Stimulated activated CD4-positive, alpha-beta T cell treated with anti-CD3 and anti-CD28 coated beads, Interleukin-1b, Interleukin-23, amount 100 ng/mL, for 1 hour (primary cell): ENCODE results near the gene GCAT.
A peak's percentile ranks its signal among the peaks of the same experiment; 100 is the strongest.

Experiments used
- DNase-seq, 2 donors: peaks; one replicate each; pipeline ENCODE4 v3.0.0-alpha.2; 2020; ENCODE audit warnings: low read depth in 2 of 2

The GCAT gene

DNA sequence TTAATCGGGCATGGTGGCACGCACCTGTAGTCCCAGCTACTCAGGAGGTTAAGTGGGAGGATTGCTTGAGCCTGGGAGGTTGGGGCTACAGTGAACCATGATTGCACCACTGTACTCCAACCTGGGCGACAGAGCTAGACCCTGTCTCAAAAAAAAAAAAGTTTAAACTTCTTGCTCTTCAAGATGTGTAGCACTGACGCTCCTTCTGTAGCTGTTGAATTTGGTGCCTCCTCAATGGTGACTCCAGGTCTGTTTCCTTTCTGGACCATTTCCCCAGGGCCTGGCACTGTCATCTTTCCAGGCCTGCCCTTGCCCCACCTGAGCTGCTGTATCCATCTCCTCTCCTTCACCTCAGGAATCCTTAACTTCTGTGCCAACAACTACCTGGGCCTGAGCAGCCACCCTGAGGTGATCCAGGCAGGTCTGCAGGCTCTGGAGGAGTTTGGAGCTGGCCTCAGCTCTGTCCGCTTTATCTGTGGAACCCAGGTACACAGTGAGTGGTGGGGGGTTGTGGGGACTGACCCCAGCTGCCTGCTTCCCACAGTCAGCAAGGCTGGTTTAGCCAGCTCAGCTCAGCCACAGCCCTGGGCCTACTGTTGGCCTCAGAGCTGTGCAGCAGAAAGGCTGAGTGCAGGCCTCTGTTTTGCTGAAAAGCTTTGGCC is 2.1 kb downstream of the GCAT start:
- DNase-seq, result no peak

DNA sequence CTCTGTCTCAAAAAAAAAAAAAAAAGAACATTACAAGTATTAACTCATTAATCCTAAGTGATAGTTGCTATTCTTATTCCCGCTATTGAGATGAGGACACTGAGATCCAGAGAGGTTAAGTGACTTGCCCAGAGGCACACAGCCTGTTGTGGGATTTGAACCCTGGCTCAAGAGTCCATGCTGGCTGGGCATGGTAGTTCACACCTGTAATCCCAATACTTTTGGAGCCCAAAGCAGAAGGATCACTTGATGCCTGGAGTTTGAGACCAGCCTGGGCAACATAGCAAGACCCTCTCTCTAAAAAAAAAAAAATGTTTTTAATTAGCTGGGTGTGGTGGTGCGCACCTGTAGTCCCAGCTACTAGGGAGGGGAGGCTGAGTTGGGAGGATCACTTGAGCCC is 4.1 kb downstream of the GCAT start:
- DNase-seq, result no peak

DNA sequence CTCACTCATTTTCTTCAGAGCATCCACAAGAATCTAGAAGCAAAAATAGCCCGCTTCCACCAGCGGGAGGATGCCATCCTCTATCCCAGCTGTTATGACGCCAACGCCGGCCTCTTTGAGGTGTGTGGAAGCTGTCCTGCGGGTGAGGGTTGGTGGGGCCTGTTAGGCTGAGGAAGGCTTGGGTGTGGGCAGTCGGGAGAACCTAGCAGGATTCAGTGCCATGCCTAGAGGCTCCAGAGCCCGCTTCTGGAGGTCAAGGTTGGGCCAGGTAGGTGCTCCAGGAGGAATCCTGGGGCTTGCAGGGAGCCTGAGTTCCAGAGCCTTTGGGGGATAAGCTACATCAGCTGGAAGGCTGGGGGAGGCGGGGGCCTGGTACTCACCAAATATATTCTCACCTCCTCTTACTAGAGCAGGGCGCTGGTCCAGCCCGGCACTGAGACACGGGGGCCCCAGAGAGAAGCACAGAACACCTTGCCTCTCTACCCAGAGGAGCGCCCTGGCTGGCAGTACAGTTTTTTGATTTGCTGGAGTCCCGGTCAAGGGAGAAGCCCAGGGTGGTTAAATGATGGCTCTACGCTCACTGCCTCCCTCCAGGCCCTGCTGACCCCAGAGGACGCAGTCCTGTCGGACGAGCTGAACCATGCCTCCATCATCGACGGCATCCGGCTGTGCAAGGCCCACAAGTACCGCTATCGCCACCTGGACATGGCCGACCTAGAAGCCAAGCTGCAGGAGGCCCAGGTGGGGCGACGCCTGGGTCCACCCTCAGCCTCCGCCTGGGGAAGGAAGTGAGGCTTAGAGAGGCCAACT is 5.3 kb downstream of the GCAT start:
- DNase-seq, result no peak

DNA sequence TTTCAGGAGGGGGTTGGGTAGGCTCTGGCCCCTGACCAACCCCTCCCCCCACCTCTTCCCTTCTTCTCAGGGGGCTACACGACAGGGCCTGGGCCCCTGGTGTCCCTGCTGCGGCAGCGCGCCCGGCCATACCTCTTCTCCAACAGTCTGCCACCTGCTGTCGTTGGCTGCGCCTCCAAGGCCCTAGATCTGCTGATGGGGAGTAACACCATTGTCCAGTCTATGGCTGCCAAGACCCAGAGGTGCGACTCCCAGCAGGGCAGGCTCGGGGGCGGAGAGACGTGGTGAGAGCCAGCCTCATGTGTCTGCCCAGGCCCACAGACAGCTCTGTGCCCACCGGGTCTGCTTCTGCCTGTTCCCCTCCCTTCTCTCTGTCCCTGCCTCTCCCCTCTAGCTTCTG is 7.9 kb downstream of the GCAT start:
- no peak for DNase-seq

DNA sequence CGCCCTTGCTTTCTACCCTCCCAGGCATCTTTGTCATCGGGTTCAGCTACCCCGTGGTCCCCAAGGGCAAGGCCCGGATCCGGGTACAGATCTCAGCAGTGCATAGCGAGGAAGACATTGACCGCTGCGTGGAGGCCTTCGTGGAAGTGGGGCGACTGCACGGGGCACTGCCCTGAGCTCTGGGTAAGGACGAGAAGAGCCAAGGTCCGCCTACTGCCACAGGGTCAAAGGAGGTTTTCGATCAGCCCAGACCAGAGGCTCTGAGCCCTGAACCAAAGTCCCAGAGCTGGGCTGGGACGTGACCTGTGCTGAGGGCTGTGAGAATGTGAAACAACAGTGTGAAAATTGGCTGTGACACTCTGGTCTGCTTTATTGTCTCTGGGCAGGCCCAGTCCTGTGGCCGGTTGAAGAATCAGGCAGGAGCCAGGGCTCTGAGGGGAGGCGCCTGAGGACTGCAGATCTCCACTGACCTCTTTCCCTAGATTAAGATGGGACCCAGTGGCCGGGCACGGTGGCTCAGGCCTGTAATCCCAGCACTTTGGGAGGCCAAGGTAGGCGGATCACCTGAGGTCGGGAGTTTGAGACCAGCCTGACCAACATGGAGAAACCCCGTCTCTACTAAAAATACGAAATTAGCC is 8.9 kb downstream of the GCAT start:
- no peak for DNase-seq

DNA sequence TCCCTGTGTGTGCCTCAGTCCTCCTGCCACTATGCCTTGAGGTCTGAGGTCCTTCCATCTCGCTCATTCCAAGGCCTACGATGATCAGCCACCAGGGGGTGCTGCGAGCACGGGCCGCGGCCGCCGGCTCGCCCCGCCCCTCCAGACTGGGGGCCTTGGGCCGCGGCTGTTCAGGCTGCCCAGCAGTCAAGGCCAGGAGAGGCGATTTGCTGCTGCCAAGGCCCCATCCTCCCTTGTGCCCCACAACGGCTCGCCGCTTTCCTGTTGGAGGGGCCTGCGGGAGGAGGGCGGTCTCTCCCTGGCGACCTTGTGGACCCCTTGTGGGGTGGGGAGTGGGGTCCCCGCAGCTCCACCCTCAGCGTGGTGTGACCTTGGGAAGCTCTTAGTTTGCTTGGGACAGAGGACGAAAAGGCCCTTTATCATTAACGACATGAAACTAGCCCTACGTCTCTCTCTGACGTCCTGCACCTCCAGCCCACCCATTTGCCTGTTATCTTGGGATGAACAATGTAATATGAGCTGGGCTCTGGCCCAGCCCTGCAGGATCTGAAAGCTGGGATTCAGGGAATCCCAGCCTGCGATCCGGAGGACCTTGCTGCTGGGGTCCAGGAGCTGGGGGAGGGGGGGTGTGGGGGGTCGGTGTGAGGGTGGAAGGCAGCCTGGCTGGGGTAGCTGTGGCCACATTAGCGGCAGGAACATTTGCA is 10.1 kb downstream of the GCAT start:
- DNase-seq, result peak; percentile 56 to 85

DNA sequence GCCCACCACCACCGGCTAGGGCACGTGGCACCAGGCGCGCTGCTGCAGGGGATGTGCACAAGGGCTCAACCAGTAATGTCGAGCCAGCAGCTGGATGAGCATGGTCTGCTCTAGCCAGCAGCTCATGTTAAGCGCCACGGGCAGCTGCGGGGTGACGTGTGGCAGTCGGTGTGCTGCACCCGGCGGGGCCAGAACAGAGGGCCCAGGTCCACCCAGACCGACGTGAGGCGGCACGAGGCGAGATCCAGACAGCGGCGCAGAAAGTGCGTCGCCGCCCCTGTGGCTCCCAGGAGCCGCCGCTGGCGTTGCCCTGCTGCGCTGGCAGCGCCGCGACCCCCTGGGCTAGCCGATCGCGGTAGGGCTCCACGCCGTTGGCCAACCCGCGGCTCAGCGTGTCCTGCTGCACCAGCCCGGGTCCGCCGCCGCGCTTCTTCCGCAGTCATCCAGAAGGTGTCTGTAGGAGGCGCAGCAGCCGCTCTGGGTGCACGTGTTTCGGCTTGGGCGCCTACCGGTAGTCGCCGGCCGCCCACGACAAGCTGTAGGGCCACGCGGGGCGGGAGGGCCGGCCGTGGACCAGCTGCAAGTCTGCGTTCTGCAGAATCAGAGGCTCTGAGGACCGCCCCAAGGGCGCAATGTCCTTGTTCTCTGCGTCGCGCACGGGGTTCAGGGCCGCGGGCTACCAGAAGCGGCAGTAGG is 10.8 kb downstream of the GCAT start:
- peak; percentile 23 to 46 for DNase-seq

DNA sequence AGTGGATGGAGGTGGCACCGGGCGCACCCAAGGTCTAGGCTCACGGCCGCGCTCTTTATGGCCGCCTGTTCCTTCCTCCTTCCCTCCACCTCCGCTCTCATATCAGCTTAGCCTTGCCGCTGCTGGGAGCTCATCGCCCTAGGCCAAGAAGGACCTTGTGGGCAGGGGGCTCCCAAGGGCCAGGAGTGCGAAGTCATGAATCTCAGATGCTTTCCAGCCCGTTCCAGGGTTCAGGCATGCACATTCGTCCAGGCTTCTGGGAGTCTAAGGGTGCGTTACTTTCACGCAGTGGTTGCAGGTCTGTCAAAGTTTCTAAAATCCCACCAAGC is 11.3 kb downstream of the GCAT start:
- DNase-seq, result no peak

DNA sequence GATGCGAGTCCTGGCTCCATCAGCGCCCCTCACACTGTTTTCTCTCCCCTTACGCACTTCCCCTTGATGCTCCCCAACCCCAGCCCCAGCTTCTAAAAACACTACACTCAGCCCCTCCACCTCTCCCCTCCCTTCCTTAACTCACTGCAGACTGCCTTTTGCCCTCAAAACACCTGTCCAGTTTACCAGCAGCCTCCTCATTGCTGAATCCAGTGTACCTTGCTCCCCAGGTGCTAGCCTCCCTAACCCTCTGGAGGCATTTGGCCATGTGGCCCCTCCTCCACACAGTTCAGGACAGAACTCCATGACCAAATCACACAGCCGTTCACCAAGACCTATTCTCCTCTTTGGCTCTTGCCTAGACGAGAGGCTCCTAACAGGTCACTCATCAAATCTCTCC is 12.6 kb downstream of the GCAT start:
- DNase-seq, result no peak

DNA sequence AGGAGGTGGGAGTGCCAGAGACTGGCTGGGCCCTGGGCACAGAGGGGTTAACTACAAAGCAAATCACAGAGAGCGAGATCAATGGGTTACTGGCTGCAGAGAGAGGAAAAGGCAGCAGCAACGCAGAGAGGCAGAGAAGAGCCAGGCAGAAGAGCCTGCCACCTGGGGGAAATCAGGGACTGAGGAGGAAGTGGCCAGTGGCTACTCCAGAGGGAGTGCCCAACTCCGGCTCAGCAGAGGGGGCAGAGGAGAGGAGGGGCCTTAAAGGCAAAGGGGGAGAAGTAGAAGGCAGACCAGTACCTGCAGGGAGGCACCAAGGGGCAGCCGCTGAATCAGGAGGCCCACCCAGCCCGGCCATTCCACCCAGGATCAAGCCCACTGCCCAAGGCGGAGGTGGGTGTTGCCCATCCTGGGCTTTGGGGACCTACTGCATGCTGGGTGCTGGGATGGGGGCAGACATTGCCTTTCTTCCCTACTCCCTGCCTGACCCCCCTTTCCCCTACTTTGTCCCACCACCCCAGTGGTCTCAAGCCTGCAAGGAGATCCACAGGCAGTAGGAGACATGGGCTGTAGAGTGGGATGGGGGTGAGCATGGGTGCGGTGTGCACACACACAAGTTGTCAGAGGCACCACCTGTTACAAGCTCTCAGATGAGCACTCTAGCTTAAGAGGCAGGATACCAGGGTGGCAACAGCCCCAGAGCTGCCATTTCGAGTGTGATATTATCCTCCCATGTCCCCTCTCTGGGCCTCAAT is 14.5 kb downstream of the GCAT start:
- no peak for DNase-seq

DNA sequence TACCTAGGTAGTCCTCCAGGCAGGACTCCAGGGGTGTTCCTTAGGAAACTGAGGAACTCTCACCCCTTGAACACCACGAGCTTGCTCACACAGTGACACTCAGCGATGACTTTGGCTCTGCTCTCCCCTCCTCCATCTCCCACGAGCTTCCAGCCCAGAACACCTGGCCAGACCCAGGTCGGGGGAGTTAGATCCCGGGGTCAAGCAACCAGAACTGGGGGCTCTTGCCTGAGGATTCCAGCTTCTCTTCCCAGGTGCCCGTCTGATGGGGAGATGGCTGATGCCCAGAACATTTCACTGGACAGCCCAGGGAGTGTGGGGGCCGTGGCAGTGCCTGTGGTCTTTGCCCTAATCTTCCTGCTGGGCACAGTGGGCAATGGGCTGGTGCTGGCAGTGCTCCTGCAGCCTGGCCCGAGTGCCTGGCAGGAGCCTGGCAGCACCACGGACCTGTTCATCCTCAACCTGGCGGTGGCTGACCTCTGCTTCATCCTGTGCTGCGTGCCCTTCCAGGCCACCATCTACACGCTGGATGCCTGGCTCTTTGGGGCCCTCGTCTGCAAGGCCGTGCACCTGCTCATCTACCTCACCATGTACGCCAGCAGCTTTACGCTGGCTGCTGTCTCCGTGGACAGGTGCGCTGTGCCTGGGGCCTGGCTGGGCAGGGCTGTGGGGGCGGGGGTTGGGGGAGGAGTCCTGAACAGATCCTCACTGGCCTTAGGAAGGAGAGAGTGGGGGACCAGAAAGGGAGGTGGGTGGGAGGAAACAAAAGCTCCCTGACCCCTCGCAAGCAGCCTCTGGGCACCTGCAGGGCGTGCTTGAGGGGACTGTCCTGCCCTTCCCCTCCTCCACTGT is 15.6 kb downstream of the GCAT start, which contains the start of gene GALR3:
TSS of gene GALR3 (plus strand) at position 249 of the 852 bp plus-strand sequence. CDS start at position 274, 25 bp downstream.
- no peak for DNase-seq

DNA sequence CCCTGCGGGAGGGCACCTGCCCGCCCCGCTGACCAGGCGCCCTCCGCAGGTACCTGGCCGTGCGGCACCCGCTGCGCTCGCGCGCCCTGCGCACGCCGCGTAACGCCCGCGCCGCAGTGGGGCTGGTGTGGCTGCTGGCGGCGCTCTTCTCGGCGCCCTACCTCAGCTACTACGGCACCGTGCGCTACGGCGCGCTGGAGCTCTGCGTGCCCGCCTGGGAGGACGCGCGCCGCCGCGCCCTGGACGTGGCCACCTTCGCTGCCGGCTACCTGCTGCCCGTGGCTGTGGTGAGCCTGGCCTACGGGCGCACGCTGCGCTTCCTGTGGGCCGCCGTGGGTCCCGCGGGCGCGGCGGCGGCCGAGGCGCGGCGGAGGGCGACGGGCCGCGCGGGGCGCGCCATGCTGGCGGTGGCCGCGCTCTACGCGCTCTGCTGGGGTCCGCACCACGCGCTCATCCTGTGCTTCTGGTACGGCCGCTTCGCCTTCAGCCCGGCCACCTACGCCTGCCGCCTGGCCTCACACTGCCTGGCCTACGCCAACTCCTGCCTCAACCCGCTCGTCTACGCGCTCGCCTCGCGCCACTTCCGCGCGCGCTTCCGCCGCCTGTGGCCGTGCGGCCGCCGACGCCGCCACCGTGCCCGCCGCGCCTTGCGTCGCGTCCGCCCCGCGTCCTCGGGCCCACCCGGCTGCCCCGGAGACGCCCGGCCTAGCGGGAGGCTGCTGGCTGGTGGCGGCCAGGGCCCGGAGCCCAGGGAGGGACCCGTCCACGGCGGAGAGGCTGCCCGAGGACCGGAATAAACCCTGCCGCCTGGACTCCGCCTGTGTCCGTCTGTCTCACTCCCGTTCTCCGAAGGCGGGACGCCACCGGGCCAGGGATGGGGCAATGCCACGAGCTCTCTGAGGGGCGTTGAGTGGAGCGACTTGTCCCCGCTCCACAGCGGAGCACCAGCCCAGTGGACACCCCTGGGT is 17.2 kb downstream of the GCAT start:
- DNase-seq, result no peak

DNA sequence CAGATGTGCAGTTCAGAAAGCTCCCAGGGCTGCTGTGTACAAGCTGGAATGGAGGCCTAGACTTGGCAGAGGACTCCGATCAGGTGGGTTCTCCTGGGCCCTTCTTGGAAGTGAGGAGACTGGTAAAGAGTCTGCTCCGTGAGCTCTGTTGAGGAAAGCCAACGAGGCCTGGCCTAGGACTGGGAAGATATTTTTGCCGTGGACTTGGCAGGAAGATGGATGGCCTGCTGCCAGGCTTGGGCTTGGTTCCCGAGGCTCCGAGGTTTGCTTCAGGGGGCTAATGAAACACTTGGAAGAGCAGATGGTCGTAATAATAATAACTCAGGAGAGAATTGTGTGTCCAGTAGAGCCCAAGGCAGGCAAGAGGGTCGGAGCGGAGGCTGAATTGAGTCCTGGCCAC is 19.3 kb downstream of the GCAT start:
- DNase-seq, result no peak

DNA sequence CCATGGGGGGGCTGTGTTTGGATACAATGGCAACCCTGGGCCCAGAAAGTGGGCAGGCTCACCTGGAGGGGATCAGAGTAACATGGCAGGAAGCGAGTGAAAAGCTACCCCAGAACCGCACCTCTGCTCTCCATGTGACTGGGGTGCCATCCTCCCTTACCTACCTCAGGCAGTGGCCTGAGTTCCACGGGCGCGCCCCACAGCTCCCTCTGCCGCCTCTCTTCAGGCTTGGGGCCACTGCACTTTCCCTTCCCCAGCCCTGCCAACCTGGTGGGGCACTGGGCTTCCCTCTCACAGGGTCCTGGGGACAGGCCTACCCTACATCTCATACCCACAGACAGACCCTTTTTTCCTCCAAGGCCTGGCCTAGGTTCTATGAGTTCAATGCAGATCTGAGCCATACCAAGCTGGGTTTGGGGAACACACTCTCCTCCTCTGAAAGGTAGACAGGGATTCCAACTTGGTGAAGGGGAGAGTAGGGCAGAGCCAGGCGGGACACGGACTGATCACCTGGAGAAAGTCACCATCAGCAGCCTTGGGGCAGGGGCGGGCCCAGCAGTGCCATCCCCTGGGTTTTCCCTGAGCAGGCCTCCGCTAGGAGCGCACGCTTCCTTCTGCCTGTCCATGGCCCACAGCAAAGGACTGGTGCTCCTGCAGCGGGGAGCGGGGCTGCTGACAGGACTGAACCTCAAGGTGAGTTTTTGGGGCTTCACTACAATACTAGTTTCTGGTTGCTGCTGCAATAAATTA is 22.5 kb downstream of the GCAT start:
- no peak for DNase-seq

DNA sequence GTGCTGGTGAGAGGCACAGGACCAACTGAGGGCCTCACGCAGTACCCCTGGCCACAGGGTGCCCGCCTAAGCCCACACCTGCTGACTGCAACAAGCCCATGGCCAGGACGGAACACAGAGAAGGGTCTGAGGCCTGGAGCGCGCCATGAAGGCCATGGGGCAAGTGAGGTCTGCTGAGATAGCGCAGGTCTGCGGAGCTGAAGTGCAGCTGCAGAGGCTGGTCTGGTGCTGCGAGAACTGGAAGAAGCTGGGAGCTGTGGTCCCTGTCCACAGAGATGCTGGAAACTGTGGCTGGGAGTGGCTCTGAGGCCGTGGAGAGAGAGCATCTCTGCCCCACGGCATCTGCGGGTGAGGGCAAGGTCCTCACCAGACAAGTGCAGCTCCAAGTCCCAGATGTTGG is 23.7 kb downstream of the GCAT start:
- DNase-seq, result no peak

DNA sequence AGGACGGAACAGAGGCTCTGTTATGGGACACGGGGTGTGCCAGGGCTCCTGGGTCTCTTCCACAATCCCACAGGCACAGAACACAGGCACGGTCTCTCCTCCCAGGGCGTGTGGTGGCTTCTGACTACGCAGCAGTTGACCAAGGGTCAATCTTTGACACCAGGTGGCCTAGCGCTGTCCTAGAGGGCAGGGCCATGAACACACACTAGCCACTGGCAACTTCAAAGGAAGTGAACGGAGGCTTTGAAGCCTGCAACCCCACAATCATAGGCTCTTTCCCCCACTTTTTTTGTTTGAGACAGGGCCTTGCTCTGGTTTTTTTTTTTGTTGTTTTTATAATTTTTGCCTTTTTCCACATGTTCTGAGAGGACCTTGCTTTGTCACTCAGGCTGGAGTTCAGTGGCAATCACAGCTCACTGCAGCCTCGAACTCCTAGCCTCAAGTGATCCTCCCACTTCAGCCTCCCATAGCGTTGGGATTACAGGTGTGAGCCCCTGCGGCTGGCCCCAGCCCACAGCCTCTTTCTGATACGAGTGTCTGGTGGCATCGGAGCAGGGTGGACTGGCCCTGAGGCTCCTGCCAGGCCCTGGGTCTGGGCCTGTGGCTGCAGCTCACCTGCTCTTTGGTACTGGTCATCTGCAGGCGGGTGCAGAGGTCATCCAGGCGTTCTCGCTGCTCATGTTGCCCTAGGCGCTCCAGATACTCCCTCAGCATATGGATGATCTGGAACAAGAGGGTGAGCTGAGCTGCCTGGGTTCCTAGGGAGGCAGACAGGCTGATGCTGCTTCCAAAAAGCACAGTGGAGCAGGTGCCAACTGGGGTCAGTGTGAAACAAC is 24.5 kb downstream of the GCAT start:
- DNase-seq, result no peak
